Raji (cell line): ENCODE measurements around the gene LYRM2.

Source experiments
- POLR2A ChIP-seq: IDR thresholded peaks from 2 replicates; pipeline ENCODE4 v1.6.1; 2011; ENCODE audit warnings: low read depth, low read length, control low read depth; ENCODE audit not compliant: insufficient read depth

The LYRM2 gene

DNA sequence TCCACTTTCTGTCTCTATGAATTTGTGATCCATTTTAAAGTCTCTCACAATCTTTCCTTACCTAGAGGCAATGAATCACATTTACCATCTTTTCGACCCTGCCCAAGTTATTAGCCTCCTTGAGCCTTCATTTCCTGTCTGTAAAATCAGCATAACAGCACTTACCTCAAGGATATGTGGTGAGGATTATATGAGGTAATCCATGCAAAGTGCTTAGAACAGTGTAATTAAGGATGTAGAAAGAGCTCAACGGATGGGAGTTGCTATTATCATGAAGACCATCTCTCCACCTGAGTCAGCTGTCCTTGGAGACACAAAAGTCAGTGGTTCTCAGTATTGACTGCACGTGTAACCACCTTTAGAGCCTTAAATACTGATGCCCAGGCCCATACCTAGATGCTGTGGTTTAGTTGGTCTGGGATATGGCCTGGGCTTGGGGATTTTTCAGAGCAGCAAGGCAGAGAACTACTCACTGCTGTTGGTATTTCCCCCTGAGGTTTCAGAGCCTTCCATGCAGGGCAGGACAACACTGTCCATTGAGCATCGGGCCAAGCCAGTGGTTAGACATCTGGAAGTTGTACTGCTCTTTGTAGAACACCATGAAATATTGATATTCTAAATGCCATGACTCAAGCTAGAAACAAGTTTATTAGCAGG, 55.8 kb downstream of the LYRM2 start:
- TF ChIP-seq POLR2A = no peak

DNA sequence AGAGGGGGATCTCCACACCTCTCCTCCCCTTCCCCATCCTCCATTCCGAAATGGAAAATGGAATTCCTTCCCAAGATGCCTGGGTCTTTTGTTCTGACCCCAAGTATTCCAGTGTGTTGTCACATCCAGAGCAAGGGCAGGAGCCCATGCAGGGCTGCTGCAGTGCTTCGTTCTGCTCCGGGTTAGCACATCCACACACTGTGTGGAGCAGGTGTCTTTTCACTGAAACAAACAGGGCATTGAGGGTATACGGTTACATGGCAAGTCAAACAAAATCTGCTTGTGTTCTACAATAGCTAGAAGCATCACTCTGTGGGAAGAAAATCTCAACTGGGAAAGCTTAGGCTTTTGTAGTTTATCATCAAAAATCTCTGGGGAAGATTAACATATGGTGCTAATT, 56.9 kb downstream of the LYRM2 start:
- TF ChIP-seq POLR2A = no peak

DNA sequence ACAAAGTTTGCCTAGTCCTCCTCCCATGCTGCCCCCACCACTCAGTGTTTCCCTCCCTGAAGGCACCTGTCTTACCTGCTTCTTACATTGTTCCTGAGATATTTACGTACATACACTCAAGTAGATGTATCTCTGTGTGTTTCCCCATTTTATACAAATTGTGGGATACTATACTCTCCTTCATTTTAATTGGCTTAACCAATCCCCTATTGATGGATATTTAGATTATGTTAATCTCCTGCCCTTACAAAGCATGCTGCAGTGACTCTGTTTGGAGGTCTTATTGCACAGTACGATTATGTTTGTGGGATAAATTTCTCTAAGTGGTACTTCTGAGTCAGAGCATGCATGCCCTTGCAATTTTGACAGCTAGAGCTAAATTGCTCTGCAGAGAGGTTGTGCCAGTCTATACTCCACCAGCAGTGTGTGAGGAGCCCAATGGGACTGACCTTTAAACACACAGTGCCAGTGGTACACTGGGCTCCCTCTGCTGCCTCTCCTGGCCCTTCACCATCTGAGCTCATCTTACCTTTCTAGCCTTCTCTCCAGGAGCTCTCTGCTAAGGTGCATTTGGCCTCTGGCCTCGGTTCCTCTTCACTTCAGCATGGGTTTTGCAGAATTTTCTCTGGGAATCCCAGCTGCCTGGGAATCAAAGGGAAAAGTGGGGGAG, 57.4 kb downstream of the LYRM2 start:
- no peak for TF ChIP-seq POLR2A

DNA sequence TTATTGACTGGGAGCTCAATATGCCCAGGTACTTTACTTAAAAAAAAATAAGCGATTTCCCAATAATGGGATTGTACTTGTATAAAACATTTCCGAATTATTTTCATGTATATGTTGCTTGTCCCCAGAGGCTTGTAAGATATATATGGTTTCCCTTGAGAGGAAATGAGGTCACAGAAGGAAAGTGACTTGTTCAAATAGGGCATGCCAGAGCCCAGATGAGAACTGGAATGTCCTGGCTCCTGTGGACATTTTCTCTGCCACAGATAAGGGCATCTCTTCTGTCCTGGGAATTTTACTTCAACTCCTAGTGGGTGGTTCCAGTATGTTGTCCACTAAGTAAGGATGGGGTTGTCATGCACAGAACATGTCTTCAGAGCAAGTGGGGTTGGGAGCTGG, 63.0 kb downstream of the LYRM2 start:
- TF ChIP-seq POLR2A = no peak

DNA sequence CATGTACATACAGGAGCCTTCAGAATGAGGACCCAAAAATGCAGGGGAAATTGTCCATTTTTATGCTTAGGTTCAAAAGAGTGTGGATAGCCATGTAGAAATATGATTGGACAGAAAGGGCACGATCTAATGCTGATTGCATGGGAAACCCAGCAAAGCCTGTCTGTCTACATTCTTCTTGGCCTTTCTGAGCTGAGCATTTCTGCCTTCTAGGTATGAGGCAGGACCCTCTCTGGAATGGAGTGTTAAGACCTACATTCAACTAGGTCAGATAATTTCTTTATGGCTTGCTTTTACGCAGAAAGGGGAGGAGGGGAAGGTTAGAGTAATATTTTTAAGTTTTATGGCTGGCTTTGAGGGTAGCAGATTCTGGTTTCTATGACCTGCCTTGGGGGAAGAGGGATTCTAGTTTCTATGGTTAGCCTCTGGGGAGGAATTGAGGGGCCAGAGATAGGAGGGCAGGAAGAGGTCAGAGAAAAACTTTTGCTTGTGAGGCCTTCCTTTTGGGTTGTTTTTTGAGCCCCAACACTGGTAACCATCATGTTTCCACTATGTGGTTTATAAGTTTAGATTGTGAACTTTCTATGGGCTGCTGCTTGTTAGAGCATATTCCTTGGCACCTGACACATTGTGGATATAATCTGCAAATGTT, 63.5 kb downstream of the LYRM2 start:
- TF ChIP-seq POLR2A = no peak

DNA sequence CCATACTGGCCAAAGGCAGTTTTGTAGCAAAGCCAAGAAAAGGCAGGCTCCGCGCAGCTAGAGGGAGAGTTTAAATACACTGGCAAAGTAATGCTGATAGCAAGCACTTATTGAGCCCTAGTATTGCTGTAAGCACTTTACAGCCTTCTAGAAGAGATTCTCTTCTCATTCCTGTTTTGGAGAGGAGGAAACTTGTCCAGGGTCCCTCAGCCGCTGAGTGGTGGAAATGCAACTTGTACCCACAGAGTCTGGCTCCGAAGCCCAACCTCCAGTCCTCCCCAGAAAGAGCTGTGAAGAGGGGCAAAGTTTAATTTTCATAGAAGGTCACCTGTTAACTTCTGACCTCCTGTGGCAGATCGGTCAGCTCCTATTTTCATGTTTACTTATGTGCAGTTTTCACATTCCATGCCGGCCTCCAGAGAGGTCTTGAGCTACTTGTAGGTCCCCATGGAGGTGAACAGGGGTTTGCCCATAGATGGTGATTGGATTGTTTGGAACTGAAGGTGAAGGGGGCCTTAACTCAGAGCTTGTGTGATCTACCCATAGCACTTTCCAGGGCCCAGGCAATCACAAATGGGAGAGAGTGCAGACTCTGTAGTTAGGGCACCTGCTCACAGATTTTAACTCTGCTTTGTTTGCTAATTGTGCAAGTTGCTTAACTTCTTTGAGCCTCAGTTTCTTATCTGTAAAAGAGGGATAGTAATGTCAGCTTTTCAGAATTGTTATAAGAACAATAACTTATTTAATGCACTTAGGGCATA, 70.7 kb downstream of the LYRM2 start:
- no peak for TF ChIP-seq POLR2A

DNA sequence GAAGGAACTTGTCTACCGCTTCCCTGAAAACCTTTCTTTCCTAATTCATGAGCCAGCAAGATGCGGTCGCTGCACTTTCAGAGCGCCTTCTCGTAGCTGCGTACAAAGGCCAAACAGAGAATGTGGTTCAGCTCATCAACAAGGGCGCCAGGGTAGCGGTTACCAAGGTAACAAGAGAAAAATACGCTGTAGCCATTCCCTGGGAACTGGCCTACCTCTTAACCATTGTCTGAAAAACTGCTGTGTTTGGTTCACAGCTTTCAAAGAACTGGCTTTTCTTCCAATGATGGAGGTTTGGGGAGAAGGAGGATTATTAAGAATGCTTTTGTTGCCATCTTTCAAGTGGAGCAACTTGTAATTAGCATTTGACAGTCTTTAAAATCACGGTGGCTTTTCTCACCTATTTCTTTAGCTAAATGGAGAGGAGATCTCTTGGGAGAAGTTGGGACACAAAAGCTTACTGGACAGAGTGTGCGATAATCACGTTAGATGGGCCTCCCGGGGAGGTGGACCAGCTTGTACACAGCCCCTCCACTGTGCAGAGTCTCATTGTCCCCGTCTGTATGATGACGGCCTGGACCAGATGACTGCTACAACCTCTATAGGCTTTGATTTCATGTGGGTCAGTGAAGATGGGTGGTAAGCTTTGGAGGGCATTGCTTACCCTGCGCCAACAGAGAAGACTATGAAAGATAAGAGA, 71.5 kb downstream of the LYRM2 start:
- no peak for TF ChIP-seq POLR2A

DNA sequence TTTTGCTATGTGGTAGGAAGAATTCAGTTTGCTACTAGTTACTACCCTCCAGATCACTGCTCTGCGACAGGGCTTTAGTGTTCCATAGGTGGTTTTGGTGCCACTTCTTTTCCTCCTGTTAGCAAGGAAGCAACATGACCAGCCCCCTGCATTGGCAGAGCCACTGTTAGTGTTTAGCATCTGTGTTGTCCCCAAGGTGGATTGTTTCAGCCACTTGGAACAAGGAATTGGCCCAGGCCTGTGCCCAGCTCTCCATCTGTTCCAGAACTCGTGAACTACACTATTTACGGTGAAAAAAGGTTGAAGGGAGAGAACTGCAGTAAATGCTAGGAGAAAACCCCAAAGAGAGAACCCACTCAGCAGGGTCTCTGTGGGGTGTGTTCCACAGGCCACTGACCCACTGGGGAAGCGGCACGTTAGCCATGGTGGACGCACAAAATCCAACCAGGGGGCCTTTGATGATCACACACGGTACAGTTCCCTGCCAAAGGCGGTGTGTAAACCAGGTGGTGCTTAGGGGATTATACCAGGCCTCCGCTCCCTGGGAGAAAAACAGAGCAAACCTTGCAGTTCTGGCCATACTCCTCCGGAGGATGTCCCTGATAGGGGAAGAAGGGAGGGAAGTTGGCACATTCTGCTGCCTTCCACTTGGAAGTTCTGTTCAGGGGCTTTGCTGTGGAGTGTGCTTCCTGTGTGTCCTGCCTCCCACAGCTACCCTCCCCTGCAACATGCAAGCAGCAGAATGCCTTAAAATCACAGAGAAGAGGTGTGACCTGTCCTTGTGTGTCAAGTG, 72.3 kb downstream of the LYRM2 start:
- TF ChIP-seq POLR2A = no peak

DNA sequence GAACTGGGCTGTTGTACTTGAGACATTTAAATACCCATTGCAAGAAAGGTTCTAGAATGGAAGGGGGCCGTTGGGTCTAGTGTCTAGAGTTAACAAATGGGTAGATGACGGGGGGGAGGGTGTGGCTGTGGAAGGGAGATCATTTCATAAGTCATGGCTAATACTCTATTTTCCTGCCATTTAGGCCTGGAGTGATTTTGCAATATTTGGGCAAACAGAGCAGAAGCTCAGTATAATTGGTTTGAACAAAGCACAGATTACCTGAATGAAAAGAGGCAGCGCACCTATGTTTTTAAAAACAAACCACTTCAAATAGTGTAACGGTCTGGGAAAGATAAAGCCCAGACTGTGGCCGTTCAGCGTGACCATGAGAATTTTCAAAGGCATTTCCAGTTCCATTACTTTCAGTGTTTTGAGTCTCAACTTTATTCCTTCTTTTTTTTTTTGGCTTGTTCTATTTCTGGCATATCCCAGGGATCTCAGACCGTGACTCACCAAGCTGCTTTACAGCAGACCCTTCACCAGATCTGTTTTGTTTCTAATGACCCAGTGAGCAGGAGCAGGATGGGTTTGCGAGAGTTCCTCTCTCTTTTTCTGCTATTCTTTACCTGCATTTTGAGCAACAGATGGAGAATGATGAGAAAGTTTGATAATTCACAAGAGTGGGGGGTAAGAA, 73.7 kb downstream of the LYRM2 start:
- no peak for TF ChIP-seq POLR2A

DNA sequence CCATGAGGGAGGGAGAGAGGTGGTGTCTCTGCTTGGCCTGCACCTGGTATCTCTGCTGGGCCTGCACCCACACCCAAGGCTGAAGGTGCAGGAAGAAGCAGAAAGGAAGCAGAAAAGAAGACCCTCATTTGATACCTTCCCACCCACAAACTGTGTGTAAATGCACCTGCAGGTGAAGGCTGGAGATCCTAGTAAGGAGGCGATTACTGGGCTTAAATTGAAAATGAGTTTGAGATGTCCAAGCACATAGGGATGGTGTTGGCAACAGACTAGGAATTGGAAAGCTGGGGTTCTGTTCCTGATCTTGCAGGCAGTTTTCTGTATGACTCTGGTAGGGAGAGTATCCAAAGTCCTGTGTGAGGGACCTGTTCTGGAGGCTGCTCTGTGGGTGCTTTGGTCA, 74.7 kb downstream of the LYRM2 start:
- TF ChIP-seq POLR2A = no peak

DNA sequence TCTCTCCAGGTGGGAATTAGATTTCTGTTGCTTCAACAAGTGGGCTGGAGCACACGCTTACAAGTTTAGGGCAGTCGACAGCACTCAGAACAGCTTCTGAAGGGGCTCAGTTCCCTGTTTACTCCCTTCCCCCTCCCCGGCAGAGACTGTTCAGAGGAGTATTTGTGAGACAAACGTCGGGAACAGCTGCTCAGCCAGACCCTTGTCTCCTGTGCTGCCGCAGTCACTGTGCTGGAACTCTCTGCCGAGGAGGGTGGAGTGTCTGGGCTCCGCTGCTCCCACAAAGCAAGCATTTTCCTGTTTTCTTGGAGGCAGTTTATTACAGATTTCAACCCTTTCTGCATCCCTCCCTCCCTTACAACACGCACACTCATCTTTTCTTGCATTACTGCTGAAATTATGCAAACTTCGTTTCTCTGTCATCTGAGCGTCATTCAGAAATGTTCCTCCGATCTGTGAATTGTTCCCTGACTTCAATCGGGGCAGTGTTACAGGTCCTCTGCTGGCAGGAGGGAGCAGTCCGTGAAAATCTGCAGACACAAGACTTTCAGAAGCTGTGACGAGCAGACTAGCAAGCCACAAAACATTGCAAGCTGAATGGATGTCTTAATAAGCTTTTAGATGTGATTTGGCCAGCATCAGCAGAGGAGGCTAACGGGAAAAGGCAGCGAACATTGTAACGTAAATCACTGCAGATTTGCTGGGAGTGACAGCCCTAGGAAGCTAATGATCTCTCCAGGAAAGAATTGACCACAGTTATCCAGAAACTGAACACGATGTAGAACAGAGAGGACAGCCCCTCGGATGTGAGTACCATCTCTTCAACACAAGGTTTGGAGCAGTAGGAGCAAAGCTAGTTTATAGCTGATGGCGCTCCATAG, 76.2 kb downstream of the LYRM2 start:
- TF ChIP-seq POLR2A = no peak

DNA sequence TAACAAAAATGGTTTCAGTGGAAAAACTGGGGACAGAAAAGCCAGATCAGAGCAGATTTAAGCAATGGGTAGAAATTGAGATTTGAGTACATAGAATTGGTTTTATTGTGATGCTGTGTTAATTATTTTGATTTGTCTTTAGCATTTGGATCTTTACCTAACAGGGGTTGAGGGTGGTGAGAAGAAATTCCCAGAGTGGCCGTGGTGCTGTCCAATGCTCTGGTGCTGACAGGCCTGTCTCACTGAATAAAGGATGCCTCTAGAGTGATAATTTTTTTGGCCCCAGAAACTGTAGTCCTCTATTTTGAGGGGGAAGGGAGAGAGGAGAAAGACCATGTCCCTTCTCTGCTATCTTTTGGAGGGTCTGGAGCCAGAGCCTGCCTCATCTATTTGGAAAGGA, 79.1 kb downstream of the LYRM2 start:
- no peak for TF ChIP-seq POLR2A

DNA sequence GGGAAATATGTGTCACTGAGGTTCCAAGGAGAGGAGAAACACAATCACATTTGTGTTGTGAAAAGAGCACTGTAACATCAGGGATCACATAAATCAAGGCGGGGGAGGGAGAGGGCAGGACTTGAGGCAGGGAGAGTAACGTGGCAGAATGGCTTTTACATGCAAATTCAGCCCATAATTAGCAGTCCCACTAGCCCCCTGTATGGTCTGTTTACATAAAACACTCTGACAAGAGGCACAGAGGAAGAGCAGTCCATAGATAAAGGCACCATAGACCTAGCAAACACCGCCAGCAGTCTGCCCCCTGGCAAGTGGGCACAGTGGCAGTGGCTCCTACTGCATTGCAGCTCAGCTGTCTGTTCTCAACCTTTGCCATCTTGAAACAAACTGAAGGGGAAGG, 82.7 kb downstream of the LYRM2 start:
- no peak for TF ChIP-seq POLR2A
